ENCODE data around the gene BRF1.

BRF1 gene

DNA sequence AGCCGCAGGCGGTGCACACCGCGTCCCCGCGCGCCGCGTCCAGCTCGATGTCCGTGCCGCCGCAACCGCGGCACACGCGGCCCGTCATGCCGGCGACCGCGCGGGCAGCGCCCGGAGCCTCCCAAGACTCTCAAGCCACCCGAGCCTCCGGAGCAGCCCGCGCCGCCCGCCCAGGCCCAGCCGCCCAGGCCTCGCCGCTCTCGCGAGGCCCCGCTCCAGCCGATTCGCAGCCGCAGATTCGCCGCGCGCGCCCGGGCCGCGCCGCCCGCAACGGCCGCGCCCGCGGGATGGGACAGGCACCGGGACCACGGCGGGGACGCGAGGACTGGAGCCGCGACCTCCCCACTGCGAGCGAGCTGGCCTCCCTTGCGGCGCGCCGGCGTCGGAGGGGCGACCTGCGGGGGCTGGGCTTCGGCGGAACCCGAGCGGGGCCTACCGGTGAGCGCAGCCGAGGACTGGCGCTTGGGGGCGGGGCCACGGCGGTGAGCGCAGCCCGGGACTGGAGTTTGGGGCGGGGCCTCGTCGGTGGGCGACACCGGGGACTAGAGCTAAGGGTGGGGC, at the start of gene BRF1:
Gene BRF1 (minus strand): TSS at position 460 of the 561 bp plus-strand sequence. CDS start 372 bp downstream, at position 88.
- no peak for TF ChIP-seq GATA2 (IDR thresholded peaks at IDR 0.05; ENCODE audit: low read depth, low read length)

- TF ChIP-seq GATA3 (IDR thresholded peaks at IDR 0.05; ENCODE audit: low read depth, low read length) (no peak), GATA2 (IDR thresholded peaks at IDR 0.05; ENCODE audit: low read depth, low read length) (no peak)
Observed at GRCh38 chr14:105349992-105350391, 49.2 kb upstream of the BRF1 start.

- TF ChIP-seq GATA3 (IDR thresholded peaks at IDR 0.05; ENCODE audit: low read depth, low read length) = no peak
- TF ChIP-seq GATA2 (IDR thresholded peaks at IDR 0.05; ENCODE audit: low read depth, low read length) = no peak
Observed at GRCh38 chr14:105348945-105349699, 48.3 kb upstream of the BRF1 start.

DNA sequence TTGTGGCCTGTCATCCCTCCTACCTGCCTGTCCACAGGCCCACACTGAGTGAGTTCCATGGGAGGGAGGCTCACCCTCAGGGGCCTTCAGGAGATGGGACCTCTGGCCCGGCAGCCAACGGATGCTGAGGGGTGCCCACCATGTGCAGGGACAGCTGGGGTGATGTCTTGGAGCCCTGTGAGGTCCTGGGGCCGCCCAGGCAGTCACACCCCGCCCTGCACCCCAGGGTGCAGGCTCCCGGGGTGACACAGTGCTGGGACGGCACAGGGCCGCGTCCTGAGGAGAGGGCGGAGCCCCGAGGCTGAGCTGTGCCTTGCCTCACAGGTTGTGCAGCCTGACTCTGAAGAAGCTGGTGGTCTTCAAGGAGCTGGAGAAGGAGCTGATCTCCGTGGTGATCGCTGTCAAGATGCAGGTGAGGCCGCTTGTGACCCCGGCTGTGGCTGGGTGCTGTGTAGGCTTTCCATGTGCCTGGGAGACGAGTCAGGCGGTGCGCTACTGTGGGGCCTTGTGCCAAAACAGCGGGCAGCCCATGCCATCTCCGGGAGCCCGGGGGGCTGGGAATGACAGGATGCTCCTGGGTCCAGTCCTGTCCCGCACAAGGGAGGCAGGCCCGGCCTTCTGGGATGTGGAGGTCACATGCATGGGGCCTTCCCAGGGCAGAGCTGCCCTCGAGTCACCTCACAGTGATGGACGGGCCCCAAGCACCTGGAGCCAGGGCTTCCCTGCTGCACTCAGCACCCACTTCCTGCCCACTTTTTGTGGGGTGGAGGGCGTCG, 47.6 kb upstream of the BRF1 start:
- no peak for TF ChIP-seq GATA2 (IDR thresholded peaks at IDR 0.05; ENCODE audit: low read depth, low read length)
- no peak for TF ChIP-seq GATA3 (IDR thresholded peaks at IDR 0.05; ENCODE audit: low read depth, low read length)

GRCh38 chr14:105347587-105347968, 46.8 kb upstream of the BRF1 start:
- TF ChIP-seq GATA2 (IDR thresholded peaks at IDR 0.05; ENCODE audit: low read depth, low read length) (no peak), GATA3 (IDR thresholded peaks at IDR 0.05; ENCODE audit: low read depth, low read length) (no peak)

- no peak for TF ChIP-seq GATA3 (IDR thresholded peaks at IDR 0.05; ENCODE audit: low read depth, low read length)
- no peak for TF ChIP-seq GATA2 (IDR thresholded peaks at IDR 0.05; ENCODE audit: low read depth, low read length)
Observed at GRCh38 chr14:105346876-105347586, 46.2 kb upstream of the BRF1 start.

- no peak for TF ChIP-seq GATA3 (IDR thresholded peaks at IDR 0.05; ENCODE audit: low read depth, low read length)
- no peak for TF ChIP-seq GATA2 (IDR thresholded peaks at IDR 0.05; ENCODE audit: low read depth, low read length)
Observed at GRCh38 chr14:105346200-105346533, 45.4 kb upstream of the BRF1 start.

DNA sequence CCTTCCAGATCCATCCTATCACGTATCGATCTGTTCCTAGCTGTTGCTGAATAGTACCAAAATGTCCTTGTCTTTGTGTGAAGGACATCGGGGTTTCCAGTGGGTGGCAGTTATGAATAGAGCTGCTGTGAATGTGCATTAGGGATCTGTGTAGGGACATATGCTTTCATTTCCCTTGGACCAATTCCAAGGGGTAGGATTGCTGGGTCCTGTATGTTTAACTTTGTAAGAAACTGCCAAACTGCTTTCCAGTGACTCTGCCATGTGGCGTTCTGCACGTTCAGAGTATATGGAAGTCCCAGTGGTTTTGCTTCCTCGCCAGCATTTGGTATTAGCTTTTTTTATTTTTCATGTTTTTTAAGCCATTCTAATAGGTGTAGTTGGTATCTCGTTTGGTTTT, 42.4 kb upstream of the BRF1 start:
- no peak for TF ChIP-seq GATA3 (IDR thresholded peaks at IDR 0.05; ENCODE audit: low read depth, low read length)
- TF ChIP-seq GATA2 (IDR thresholded peaks at IDR 0.05; ENCODE audit: low read depth, low read length) = no peak

DNA sequence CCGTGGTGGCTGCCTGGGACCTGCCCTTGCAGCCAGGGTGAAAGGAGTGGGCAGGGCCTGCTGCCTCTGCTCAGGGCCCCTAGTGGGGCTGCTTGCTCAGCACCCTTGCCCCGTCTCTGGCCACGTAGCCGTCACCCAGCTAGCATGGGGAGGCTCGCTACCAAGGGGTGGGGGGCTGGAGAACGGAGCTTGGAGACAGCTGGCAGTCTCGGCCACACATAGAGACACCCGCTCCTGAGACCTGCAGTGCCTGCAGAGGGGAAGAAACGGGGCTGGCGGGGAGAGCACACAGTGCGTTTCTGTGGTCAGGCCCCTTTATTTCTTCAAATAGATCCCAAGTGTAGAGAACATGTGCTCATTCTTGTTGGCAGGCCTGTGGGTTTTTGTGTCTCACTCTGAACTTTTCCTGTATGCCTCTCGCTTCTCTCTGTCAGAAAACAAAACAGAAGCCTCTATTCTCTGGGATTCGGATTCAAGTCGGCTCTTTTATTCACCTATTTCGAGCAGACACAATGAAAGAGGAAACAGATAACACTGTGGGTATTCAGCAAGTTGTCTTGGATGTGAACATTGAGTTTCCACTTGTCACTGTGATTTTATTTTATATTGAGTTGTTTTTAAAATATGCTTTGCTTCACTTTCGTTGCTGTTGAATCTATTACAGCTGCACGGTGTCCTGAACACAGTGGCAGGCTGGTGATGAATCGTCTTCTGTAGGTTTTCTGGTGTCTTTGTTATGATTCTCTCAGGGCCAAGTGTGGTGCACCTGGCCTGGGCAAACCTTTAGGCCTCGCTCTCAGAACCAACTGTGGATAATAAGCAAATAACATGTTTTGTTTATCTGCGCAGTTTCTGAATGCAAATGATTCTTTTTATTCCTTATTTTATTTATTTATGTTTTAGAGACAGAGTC, 40.3 kb upstream of the BRF1 start:
- TF ChIP-seq GATA3 (IDR thresholded peaks at IDR 0.05; ENCODE audit: low read depth, low read length) (no peak), GATA2 (IDR thresholded peaks at IDR 0.05; ENCODE audit: low read depth, low read length) (no peak)

- TF ChIP-seq GATA2 (IDR thresholded peaks at IDR 0.05; ENCODE audit: low read depth, low read length) (no peak), GATA3 (IDR thresholded peaks at IDR 0.05; ENCODE audit: low read depth, low read length) (no peak)
Observed at GRCh38 chr14:105337966-105338741, 37.4 kb upstream of the BRF1 start.

GRCh38 chr14:105337433-105337832, 36.6 kb upstream of the BRF1 start:
- TF ChIP-seq GATA3 (IDR thresholded peaks at IDR 0.05; ENCODE audit: low read depth, low read length) (no peak), GATA2 (IDR thresholded peaks at IDR 0.05; ENCODE audit: low read depth, low read length) (no peak)

DNA sequence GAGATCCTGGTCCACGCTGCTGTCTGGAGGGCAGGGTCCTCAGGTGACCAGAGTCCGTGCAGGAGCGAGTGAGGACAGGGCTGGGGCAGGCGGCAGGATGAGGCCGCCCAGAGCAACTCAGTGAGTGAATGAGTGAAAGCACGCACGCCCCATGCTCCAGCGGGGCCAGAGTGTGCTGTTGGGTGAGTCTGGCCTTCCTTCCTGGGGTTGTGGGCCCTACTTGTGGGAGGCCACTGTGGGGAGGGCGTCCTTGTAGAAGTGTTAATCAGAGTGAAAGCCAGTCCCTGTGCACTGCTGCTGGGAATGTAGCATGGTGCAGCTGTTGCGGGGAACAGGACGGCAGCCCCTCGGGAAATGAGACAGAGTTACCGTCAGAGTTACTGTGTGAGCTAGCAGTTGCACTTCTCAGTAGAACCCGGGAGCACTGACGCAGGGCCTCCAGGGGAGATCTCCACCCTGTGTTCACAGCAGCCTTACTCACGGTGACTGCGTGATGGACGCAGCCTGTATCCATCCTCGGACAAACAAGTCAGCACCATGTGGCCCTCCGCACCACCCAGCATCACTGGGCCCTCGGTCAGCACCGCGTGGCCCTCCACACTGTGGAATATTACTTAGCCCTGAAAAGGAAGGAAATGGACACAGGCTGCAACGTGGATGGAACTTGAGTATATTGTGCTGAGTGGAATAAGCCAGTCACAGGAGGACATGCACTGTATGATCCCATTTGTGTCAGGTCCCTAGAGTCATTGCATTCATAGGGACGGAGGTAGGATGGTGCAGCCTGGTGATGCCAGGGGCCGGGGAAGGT, 35.9 kb upstream of the BRF1 start:
- TF ChIP-seq GATA2 (IDR thresholded peaks at IDR 0.05; ENCODE audit: low read depth, low read length) = no peak
- TF ChIP-seq GATA3 (IDR thresholded peaks at IDR 0.05; ENCODE audit: low read depth, low read length) = no peak

Data from SH-SY5Y (cell line).